ENCODE data around the gene PACS2.
"Not testable (repeated sequence)": the region's sequence is repeated elsewhere in the genome, so short reads cannot be mapped to it uniquely, and the experiment has no call there.

Gene PACS2

GRCh38 chr14:105351920-105352851, 37.6 kb downstream of the PACS2 start:
- peak; percentile 86 to 91 (median 88) for DNase-seq

DNA sequence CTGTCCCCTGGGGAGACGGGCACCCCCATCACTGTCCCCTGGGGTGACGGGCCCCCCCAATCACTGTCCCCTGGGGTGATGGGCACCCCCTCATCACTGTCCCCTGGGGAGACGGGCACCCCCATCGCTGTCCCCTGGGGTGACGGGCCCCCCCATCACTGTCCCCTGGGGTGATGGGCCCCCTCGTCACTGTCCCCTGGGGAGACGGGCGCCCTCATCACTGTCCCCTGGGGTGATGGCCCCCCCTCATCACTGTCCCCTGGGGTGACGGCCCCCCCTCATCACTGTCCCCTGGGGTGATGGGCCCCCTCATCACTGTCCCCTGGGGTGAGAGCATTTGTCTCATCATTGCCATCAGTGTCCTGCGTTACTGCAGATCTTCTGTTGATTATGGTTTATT, 38.6 kb downstream of the PACS2 start:
- DNase-seq: no peak

GRCh38 chr14:105354541-105354940, 40.0 kb downstream of the PACS2 start:
- DNase-seq: no peak

GRCh38 chr14:105355049-105355575, 40.6 kb downstream of the PACS2 start:
- no peak for DNase-seq

DNA sequence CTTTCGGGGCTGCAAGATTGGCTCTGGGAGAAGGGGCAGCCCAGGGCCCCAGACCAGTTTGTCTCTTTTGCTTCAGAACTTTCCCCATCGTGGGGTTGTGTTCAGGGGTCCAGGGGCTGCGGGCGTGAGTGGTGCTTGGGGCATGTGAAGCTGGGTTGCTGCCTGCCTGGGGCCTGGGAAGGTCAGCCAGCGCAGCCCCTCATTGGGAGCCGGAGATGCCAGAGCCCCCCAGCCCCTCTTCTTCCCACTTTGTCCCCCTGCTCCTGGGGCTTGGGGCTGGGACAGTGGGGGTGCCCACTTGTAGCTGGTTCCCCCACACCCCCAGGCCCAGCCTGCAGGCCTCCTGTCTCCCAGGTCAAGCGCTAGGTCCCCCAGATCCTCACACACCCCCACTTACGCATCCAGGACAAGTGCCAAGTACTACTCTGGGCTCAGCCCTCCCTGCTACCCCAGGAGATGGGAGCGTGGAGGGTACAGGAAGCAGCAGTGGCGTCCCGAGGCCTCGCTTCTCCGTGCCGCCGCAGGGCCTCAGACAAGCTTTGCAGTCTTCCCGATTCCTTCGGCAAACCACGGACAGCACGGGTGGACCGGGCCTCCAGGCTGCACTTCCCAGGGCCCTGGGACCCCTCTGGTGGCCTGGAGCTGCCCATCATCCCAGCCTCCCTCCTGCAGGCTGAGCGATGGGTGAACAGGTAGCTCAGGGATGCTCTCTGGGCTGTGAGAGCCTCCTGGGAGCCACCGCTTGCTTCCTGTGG, 41.5 kb downstream of the PACS2 start:
- DNase-seq: no peak

GRCh38 chr14:105356927-105357326, 42.4 kb downstream of the PACS2 start:
- no peak for DNase-seq

DNA sequence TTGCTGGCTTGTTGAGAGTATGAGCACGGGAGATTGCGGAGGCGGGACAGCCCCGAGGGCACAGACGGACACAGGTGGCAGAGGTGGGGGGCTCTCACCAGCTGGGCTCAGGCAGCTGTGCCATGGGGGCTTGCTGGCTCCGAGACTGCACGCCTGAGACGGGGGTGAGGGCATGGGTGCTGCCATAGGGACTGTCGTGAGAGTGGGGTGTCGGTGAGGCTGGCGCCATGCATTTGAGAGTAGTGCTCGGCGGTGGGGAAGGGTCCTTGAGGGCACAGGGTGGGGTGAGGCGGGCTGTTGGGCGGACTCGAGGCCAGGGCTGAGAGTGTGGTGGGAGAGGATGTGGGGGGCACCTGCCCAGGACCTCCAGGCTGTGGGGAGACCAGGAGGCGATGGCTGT, 43.1 kb downstream of the PACS2 start:
- no peak for DNase-seq

DNA sequence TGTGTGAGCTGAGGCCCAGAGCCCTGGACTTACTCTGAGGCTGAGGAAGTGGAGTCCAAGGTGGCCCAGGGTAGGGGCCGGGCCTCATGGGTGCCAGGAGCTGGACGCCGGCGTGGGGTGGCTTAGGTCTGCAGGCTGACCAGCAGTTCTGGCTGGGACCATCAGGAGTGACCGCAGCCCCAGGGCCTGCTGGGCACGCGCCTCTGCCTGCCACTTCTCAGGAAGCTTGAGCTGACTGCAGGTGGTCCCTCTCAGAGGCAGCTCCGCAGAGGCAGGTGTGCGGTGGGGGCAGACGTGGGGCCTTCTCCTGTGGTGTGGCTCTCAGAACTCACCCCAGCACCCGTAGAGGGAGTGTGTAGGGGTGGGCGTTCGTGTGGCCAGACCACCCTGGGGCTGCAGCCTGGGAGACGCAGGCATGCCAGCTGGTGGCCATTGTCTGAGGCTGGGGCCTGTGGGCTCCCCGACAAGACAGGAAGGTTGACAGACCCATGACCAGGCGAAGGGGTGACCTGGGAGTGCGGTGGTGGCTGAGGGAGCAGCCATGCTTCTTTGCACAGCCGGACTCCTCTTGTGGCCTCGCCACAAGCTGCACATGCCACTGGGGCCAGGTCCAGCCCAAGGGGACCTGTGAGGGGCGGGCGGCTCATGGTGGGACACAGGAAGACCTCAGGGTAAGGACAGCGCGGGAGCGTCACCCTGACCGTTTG, 43.7 kb downstream of the PACS2 start:
- no peak for DNase-seq

- DNase-seq: no peak
Measured at GRCh38 chr14:105358943-105359342, 44.4 kb downstream of the PACS2 start.

DNA sequence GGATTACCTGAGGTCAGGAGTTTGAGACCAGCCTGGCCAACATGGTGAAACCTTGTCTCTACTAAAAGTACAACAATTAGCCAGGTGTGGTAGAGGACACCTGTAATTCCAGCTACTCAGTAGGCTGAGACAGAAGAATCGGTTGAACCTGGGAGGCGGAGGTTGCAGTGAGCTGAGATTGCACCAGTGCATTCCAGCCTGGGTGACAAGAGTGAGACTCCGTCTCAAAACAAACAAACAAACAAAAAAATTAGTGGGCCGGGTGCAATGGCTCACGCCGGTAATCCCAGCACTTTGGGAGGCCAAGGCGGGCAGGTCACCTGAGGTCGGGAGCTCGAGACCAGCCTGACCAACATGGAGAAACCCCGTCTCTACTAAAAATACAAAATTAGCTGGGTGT, 46.9 kb downstream of the PACS2 start:
- not testable (repeated sequence) for DNase-seq

DNA sequence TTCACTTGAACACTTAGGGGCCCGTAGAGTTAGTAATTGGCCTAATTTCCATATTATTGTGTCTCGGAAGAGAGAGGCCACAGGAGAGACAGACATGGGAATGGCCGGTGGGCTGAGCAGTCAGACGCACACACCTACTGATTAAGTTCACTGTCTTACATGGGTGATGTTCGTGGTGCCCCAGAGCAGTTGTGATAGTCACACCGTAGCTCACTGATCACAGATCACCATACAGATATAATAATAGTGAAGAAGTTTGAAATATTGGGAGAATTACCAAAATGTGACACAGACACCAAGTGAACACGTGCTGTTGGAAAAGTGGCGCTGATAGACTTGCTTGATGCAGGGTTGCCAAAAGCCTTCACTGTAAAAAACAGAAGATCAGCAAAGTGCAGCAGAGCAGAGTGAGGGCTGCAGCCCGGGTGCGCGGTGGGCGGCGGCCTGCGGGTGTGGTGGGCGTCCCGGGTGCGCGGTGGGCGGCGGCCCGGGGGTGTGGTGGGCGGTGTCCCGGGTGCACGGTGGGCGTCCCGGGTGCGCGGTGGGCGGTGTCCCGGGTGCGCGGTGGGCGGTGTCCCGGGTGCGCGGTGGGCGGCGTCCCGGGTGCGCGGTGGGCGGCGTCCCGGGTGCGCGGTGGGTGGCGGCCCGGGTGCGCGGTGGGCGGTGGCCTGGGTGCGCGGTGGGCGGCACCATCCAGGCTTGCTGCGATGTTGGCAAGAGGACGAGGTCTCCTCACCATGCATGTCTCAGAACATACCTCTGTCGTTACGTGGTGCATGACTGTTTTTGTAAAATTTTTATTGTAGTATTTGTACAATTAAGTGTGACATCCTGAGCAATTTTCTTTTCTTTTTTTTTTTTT, 49.5 kb downstream of the PACS2 start:
- DNase-seq: peak in 2 of 4 experiments; percentile 17 to 36

DNA sequence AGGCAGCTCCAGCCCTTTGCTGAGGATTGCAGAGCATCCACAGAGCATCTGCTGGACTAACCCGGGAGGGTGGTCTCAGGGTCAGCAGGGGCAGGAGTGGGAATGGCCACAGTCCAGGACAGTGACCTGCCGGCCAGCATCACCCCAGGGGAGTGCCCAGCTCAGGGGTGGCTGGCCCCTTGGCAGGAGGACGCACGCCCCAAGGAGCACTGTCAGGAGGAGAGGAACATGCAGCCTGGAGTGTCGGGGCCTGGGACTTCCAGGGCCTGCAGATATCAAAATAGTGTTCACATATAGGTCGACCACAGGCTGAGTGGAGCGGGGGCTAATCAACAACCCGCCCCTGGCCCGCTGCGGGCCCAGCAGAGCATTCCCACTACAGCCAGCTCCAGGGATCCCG, 50.6 kb downstream of the PACS2 start:
- DNase-seq: no peak

DNA sequence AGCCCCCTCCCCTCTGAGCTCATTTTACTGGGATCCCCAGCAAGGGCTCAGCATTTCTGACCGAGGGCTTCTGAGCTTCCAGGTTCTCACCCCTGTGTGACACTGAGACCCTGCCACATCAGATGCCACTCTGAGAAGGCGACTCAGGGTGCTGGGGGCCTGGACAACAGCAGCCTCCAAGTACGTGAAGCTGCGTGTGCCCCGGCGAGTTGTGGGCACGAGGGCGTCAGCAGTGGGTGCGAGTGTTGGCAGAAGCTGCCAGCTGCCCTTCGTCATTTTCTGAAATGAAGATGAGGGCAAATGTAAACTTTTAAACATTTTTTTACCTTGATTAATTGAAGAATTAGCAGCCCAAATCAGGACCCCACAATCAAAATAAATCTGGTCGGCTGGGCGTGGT, 51.1 kb downstream of the PACS2 start:
- DNase-seq: no peak

DNA sequence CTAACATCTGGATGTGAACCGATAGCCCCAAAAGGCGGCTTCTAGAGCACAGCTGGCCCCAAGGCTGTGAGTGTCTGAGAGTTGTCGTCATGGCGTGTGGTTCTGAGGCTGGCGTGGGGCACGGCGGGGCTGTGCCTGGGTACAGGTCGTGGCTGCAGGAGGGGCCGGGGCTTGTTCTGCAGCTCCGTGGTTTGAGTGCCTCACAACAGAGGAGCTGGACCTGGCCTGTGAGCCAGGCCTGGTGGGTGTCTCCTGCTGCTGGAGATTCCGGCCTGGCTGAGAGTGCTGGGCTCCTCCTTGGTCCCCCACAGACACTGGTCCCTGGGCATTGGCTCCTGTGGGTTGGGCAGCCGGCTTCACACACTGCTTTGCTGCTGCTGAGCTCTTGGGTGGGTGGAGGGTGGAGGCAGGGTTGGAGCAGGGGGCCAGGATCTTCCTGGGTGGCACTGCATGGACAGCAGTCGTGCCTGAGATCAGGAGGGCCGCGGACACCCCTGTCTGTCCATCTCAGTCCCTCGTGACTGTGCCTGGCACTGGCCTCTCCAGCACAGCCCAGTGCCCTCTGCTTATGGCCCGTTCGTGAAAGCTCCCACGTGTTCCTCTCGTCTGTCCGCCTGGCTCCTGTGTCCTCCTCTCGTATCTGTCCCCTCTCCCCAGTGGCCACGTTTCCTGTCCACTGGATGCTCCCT, 52.0 kb downstream of the PACS2 start:
- DNase-seq: no peak

- no peak for DNase-seq
Measured at GRCh38 chr14:105367116-105368031, 52.8 kb downstream of the PACS2 start.

- DNase-seq: no peak
Measured at GRCh38 chr14:105368032-105368417, 53.5 kb downstream of the PACS2 start.

GRCh38 chr14:105368426-105368825, 53.9 kb downstream of the PACS2 start:
- DNase-seq: no peak

- no peak for DNase-seq
Measured at GRCh38 chr14:105368910-105369652, 54.5 kb downstream of the PACS2 start.

GRCh38 chr14:105369653-105370040, 55.1 kb downstream of the PACS2 start:
- no peak for DNase-seq
